Hepatocyte (in vitro differentiated cells): Measurements from ENCODE around the gene WRNIP1. TPM values are rescaled to one million over a fixed set of nuclear protein-coding genes. Genes with fewer than 3 reads are reported as not detected.
A peak's percentile ranks its signal among the peaks of the same experiment; 100 is the strongest.

Experiments used
- DNase-seq: peaks from one replicate; pipeline ENCODE4 v3.0.0-alpha.2; 2016; ENCODE audit warnings: low spot score
- H2AFZ ChIP-seq: fragments of 200-600 bp; sonication (generic); 2 replicates; pipeline ENCODE4 v1.6.0; 2016; ENCODE audit warnings: antibody characterized with exemption, mild to moderate bottlenecking
- H3K27ac ChIP-seq: fragments of 200-600 bp; sonication (generic); 2 replicates; pipeline ENCODE4 v1.5.1; 2016; ENCODE audit warnings: mild to moderate bottlenecking
- H3K27me3 ChIP-seq: fragments of 200-600 bp; sonication (generic); 2 replicates; pipeline ENCODE4 v1.6.1; 2016
- H3K36me3 ChIP-seq: fragments of 200-600 bp; sonication (generic); replicated peaks from 2 replicates; pipeline ENCODE4 v1.5.1; 2016; ENCODE audit warnings: low read depth; ENCODE audit not compliant: insufficient read depth
- H3K4me1 ChIP-seq: fragments of 200-600 bp; sonication (generic); 2 replicates; pipeline ENCODE4 v1.5.1; 2016; ENCODE audit warnings: mild to moderate bottlenecking, moderate library complexity; ENCODE audit not compliant: insufficient read depth
- H3K4me2 ChIP-seq: fragments of 200-600 bp; sonication (generic); 2 replicates; pipeline ENCODE4 v1.6.0; 2016
- H3K4me3 ChIP-seq: fragments of 200-600 bp; sonication (generic); 2 replicates; pipeline ENCODE4 v1.5.1; 2016; ENCODE audit warnings: mild to moderate bottlenecking
- H3K79me2 ChIP-seq: fragments of 200-600 bp; sonication (generic); 2 replicates; pipeline ENCODE4 v1.6.0; 2017; ENCODE audit warnings: mild to moderate bottlenecking
- H3K9me2 ChIP-seq: fragments of 200-600 bp; sonication (generic); replicated peaks from 2 replicates; pipeline ENCODE4 v1.6.0; 2017; ENCODE audit warnings: mild to moderate bottlenecking; ENCODE audit not compliant: insufficient read depth
- H3K9me3 ChIP-seq: fragments of 200-600 bp; sonication (generic); 2 replicates; pipeline ENCODE4 v1.5.1; 2016; ENCODE audit warnings: low read depth, mild to moderate bottlenecking
- H4K20me1 ChIP-seq: fragments of 200-600 bp; sonication (generic); 2 replicates; pipeline ENCODE4 v1.6.0; 2016; ENCODE audit warnings: mild to moderate bottlenecking; ENCODE audit not compliant: insufficient read depth, poor library complexity, severe bottlenecking
- EZH2 ChIP-seq: fragments of 200-600 bp; sonication (generic); IDR thresholded peaks from 2 replicates; pipeline ENCODE4 v1.6.1; 2016; ENCODE audit warnings: antibody characterized with exemption, mild to moderate bottlenecking, borderline replicate concordance
- EZH2phosphoT487 ChIP-seq: fragments of 200-600 bp; sonication (generic); IDR thresholded peaks from one replicate; pipeline ENCODE4 v1.6.1; 2018; ENCODE audit warnings: antibody characterized with exemption, mild to moderate bottlenecking, low read depth, moderate library complexity; ENCODE audit not compliant: unreplicated experiment, severe bottlenecking
- WGBS: methylation state at CpG from one replicate; pipeline ENCODE4 v1.1.6; 2016; ENCODE audit warnings: low lambda C conversion rate; ENCODE audit errors: missing lambda C conversion rate; 5-methylcytosine and 5-hydroxymethylcytosine counted together
- polyA plus RNA-seq: library from polyadenylated mRNA; unstranded; fragments of >200 nt; fragmentation: Nextera tagmentation; extraction: Ambion mirVana; gene quantifications from 2 replicates; pipeline ENCODE4 v1.2.1, GENCODE V29; 2016
- total RNA-seq: library from RNA; depleted of rRNA; stranded (reverse); fragments of >200 nt; gene quantifications from 2 replicates; pipeline ENCODE4 v1.2.3, GENCODE V29; 2014
- TF ChIP-seq, protein P1 (sequence below): fragments of 200-600 bp; sonication (generic); IDR thresholded peaks from 2 replicates; pipeline ENCODE4 v1.5.1; 2016; ENCODE audit warnings: antibody characterized with exemption, mild to moderate bottlenecking; ENCODE audit not compliant: poor library complexity

WRNIP1 gene
- total RNA-seq (47.6 TPM in 2 replicates), polyA plus RNA-seq (44.9 and 54.6 TPM in 2 replicates)

DNA sequence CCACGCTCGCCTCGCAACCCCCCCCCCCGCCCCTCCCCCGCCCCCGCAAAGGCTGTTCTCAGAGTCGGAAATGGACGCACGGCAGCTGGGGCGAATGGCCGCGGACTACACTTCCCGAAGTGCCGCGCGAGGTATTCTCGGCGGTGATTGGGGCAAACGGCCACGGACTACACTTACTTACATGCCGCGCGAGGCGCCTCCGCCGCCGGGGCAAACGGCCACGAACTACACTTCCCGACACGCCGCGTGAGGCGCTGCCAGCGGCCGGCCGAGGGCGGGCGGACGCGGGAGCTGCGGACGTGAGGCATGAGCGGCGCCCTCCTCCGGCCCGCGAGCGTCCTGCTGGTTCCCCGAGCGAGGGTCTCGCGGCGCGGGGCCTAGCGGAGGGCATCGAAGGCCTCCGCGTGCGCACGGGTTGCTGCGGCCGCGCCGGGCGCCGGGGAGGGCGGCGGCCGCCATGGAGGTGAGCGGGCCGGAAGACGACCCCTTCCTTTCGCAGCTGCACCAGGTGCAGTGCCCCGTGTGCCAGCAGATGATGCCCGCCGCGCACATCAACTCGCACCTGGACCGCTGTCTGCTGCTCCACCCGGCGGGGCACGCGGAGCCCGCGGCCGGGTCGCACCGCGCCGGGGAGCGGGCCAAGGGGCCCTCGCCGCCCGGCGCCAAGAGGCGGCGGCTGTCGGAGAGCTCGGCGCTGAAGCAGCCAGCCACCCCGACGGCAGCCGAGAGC, at the start of gene WRNIP1:
Gene WRNIP1, plus strand, starts transcription at position 228 of the 730 bp plus-strand sequence. Its CDS starts 230 bp downstream, at position 458.
- peak within 1 kb of the TSS; percentile 92 for H3K27ac ChIP-seq
- H3K9me2 ChIP-seq = no peaks in the 10 kb centered on the region
- no peaks in the 10 kb centered on the region for H3K36me3 ChIP-seq
- peak; percentile 99 for DNase-seq
- WGBS = 1% methylated on average over 78 of the region's 104 CpGs
- TF ChIP-seq, protein P1, sequence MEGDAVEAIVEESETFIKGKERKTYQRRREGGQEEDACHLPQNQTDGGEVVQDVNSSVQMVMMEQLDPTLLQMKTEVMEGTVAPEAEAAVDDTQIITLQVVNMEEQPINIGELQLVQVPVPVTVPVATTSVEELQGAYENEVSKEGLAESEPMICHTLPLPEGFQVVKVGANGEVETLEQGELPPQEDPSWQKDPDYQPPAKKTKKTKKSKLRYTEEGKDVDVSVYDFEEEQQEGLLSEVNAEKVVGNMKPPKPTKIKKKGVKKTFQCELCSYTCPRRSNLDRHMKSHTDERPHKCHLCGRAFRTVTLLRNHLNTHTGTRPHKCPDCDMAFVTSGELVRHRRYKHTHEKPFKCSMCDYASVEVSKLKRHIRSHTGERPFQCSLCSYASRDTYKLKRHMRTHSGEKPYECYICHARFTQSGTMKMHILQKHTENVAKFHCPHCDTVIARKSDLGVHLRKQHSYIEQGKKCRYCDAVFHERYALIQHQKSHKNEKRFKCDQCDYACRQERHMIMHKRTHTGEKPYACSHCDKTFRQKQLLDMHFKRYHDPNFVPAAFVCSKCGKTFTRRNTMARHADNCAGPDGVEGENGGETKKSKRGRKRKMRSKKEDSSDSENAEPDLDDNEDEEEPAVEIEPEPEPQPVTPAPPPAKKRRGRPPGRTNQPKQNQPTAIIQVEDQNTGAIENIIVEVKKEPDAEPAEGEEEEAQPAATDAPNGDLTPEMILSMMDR = peak; percentile 53
- no peak for TF ChIP-seq EZH2
- no peaks in the 10 kb centered on the region for H3K27me3 ChIP-seq
- H3K79me2 ChIP-seq = peaks cover 42% of the 10 kb centered on the region
- no peaks in the 10 kb centered on the region for H3K9me3 ChIP-seq
- H2AFZ ChIP-seq = peak within 1 kb of the TSS; percentile 51
- peaks cover 32% of the 10 kb centered on the region for H3K4me1 ChIP-seq
- peaks cover 34% of the 10 kb centered on the region for H4K20me1 ChIP-seq
- H3K4me3 ChIP-seq = peak within 1 kb of the TSS; percentile 63
- peak within 1 kb of the TSS; percentile 77 for H3K4me2 ChIP-seq

DNA sequence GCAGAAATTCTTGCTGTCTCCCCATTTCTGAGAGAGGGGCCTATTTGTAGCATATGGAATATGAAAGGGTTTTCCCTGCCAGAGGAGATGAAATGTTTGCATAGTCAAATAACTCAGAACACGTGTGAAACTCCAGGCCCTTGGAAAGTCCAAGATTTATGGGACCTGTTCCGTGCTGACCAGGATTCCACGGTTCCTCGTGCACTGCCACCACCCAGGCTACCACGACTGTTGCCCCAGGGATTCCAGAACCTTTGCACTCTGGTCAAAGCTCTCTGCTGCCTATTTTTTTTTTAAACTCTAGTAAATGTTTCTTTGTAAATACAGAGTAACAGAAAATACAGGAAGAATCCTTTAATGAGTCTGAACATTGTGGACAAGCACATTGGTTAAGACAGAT, 49.5 kb upstream of the WRNIP1 start:
- Histone ChIP-seq H3K9me2 (no peaks in the 10 kb centered on the region), H3K9me3 (no peaks in the 10 kb centered on the region), H3K4me1 (no peaks in the 10 kb centered on the region), H3K27ac (peak overlapping the region; percentile 48), H3K27me3 (no peaks in the 10 kb centered on the region), H3K4me2 (no peak overlapping the region), H3K4me3 (no peak overlapping the region), H4K20me1 (no peaks in the 10 kb centered on the region), H2AFZ (no peak overlapping the region), H3K36me3 (no peaks in the 10 kb centered on the region), H3K79me2 (no peaks in the 10 kb centered on the region)
- no peak for TF ChIP-seq EZH2phosphoT487
- TF ChIP-seq EZH2 = no peak
- TF ChIP-seq, protein P1 = no peak
- DNase-seq = peak; percentile 60
- WGBS = 49% methylated on average over 5 of the region's 5 CpGs

DNA sequence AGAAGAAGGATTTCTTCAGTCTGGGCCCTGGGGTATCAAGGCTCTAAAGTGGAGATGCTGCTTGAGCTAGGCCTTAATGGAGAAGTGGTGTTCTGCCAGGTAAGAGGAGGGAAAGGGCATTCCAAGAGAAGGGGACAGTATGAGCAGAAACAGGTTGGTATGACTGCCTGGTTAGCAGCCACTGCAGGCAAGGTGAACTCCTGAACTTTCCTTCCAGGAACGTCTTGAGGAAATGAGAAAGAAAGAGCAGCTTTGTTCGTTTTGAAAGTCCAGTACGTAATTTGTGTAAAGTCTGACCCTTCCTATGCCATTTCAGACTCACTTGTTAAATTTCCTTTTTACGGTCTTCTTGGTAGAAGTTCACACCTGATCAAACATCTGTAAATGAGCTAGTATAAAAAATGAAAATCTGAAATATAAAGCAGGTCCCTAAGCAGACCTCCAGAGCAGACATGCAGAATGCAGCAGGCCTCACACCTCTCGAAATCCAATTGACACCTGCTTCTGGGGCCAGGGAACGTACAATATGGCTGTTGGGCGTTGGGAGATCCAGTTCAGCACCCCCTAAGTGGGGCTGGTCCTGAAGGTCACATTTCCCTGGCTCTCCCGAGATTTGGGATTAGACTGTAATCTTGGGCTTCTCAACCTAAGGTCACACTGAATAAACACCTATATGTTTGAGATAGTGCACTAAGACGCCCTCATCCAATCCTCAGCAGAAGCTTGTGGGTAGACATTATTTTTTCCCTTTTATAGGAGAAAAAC, 48.1 kb upstream of the WRNIP1 start:
- whole genome bisulfite sequencing = 80% methylated on average over 9 of the region's 9 CpGs
- H3K9me3 ChIP-seq = no peaks in the 10 kb centered on the region
- no peak for DNase-seq
- H3K4me3 ChIP-seq = no peak overlapping the region
- TF ChIP-seq EZH2phosphoT487 = no peak
- TF ChIP-seq, protein P1 = no peak
- TF ChIP-seq EZH2 = no peak
- H2AFZ ChIP-seq = no peak overlapping the region
- H3K9me2 ChIP-seq = no peaks in the 10 kb centered on the region
- H3K4me2 ChIP-seq = no peak overlapping the region
- no peaks in the 10 kb centered on the region for H3K36me3 ChIP-seq
- H4K20me1 ChIP-seq = no peaks in the 10 kb centered on the region
- no peak overlapping the region for H3K27ac ChIP-seq
- no peaks in the 10 kb centered on the region for H3K79me2 ChIP-seq
- no peaks in the 10 kb centered on the region for H3K27me3 ChIP-seq
- H3K4me1 ChIP-seq = no peaks in the 10 kb centered on the region
